Measurements from ENCODE around the gene GDF7. TPM values are rescaled to one million over a fixed set of nuclear protein-coding genes. Genes with fewer than 3 reads are reported as not detected.

Gene GDF7
- total RNA-seq, 2 experiments from 2014 or later: 0.06 TPM

- Histone ChIP-seq H3K79me2 (ENCODE audit: insufficient read depth, low read depth, low read length) (no peaks in the 10 kb centered on the region), H3K4me2 (ENCODE audit: low read length) (no peak overlapping the region), H3K9me2 (ENCODE audit: insufficient read depth, low read length) (no peaks in the 10 kb centered on the region), H3K4me3 (ENCODE audit: low read depth, low read length, poor library complexity, severe bottlenecking) (no peak overlapping the region), H3K9me3 (ENCODE audit: low read length) (no peaks in the 10 kb centered on the region), H3K4me1 (ENCODE audit: insufficient read depth, low read length, poor library complexity, severe bottlenecking) (no peaks in the 10 kb centered on the region), H3K36me3 (ENCODE audit: insufficient read depth, low read length) (no peaks in the 10 kb centered on the region), H3K27ac (ENCODE audit: low read depth, low read length, poor library complexity, severe bottlenecking) (no peak overlapping the region), H2AFZ (ENCODE audit: low read length) (no peak overlapping the region), H4K20me1 (ENCODE audit: insufficient read depth, low read length) (no peaks in the 10 kb centered on the region)
- intact Hi-C loops (cut with micrococcal nuclease; ENCODE audit: unreplicated experiment): no loop called here
- CTCF ChIA-PET (ENCODE audit: unreplicated experiment): no interaction called here
- TF ChIP-seq CTCF (conservative IDR thresholded peaks at IDR 0.05; ENCODE audit: low read length): no peak
- no peak for TF ChIP-seq EZH2phosphoT487 (IDR thresholded peaks at IDR 0.05; ENCODE audit: borderline replicate concordance, low read depth, low read length)
- BruUV-seq (replicated peaks): no TSS peak
- POLR2A ChIA-PET: interaction anchor here (0.5 kb wide), 1 partner anchor 60 kb away, joined by 3 read pairs; no protein-coding TSS in a partner anchor
- DNase-seq (ENCODE audit: low spot score): no peak
These were observed 42.6 kb upstream of the GDF7 start for GRCh38 chr2:20624156-20624883.

- Histone ChIP-seq H3K79me2 (ENCODE audit: insufficient read depth, low read depth, low read length) (no peaks in the 10 kb centered on the region), H2AFZ (ENCODE audit: low read length) (no peak overlapping the region), H3K4me1 (ENCODE audit: insufficient read depth, low read length, poor library complexity, severe bottlenecking) (no peaks in the 10 kb centered on the region), H3K4me2 (ENCODE audit: low read length) (no peak overlapping the region), H3K9me2 (ENCODE audit: insufficient read depth, low read length) (no peaks in the 10 kb centered on the region), H4K20me1 (ENCODE audit: insufficient read depth, low read length) (no peaks in the 10 kb centered on the region), H3K9me3 (ENCODE audit: low read length) (no peaks in the 10 kb centered on the region), H3K27ac (ENCODE audit: low read depth, low read length, poor library complexity, severe bottlenecking) (no peak overlapping the region), H3K4me3 (ENCODE audit: low read depth, low read length, poor library complexity, severe bottlenecking) (no peak overlapping the region), H3K36me3 (ENCODE audit: insufficient read depth, low read length) (no peaks in the 10 kb centered on the region)
- intact Hi-C loops (cut with micrococcal nuclease; ENCODE audit: unreplicated experiment): no loop called here
- no peak for DNase-seq (ENCODE audit: low spot score)
- no TSS peak for BruUV-seq (replicated peaks)
- ChIA-PET POLR2A (interaction anchor here (1.0 kb wide), 1 partner anchor 26 kb away, joined by 3 read pairs; no protein-coding TSS in a partner anchor), CTCF (ENCODE audit: unreplicated experiment) (no interaction called here)
- TF ChIP-seq CTCF (conservative IDR thresholded peaks at IDR 0.05; ENCODE audit: low read length): no peak
- TF ChIP-seq EZH2phosphoT487 (IDR thresholded peaks at IDR 0.05; ENCODE audit: borderline replicate concordance, low read depth, low read length): no peak
These were observed 42.0 kb upstream of the GDF7 start for GRCh38 chr2:20624884-20625485.

Measured in OCI-LY7 (cell line).